ENCODE measurements around the gene KAT7. TPM values are rescaled to one million over a fixed set of nuclear protein-coding genes. Genes with fewer than 3 reads are reported as not detected.
A peak's percentile ranks its signal among the peaks of the same experiment; 100 is the strongest.

KAT7 gene
- total and polyA plus RNA-seq, 10 of the 15 experiments (the other 5 are each of a cell fraction or from before 2014, with no cell fraction given), result 6.6 to 45.8 (median 26.3) TPM

GRCh38 chr17:49787884-49788477, 500 bp upstream of the KAT7 start (continued):
- TF ChIP-seq KDM1A (IDR thresholded peaks at IDR 0.05; ENCODE audit: borderline replicate concordance), result no peak
- TF ChIP-seq CREM (IDR thresholded peaks at IDR 0.05; ENCODE audit: low read depth), result no peak
- 0 out of 2 replicates have a peak, but pooled peaks have one; percentile 31 for TF ChIP-seq ATF2 (IDR thresholded peaks at IDR 0.05; ENCODE audit: low read length)
- peak; percentile 87 for TF ChIP-seq PAX8 (IDR thresholded peaks at IDR 0.05)
- no peak for TF ChIP-seq RELA (IDR thresholded peaks at IDR 0.05; ENCODE audit: borderline replicate concordance, partially characterized antibody)
- no peak for TF ChIP-seq ZBTB11 (CRISPR knock-in tag; IDR thresholded peaks at IDR 0.05)
- TF ChIP-seq NR2C1 (IDR thresholded peaks at IDR 0.05), result no peak
- TF ChIP-seq MEF2A (IDR thresholded peaks at IDR 0.05; ENCODE audit: insufficient read depth, low read depth, low read length), result peak; percentile 72; the same call in 1 of the 2 replicates
- TF ChIP-seq POU2F2 (IDR thresholded peaks at IDR 0.05; ENCODE audit: borderline replicate concordance, low read depth, low read length), result no peak
- no peak for TF ChIP-seq RCOR1 (conservative IDR thresholded peaks at IDR 0.05; ENCODE audit: low read depth, low read length)
- no peak for TF ChIP-seq REST (IDR thresholded peaks at IDR 0.05; ENCODE audit: low read depth, low read length)
- no peak for TF ChIP-seq ZNF384 (IDR thresholded peaks at IDR 0.05; ENCODE audit: borderline replicate concordance, low read depth, low read length)
- TF ChIP-seq KAT2A (conservative IDR thresholded peaks at IDR 0.05; ENCODE audit: control insufficient read depth, low read depth, low read length), result no peak
- no peak for TF ChIP-seq IRF3 (IDR thresholded peaks at IDR 0.05)
- peak; percentile 49; the same call in 1 of the 2 replicates for TF ChIP-seq SPI1 (IDR thresholded peaks at IDR 0.05; ENCODE audit: borderline replicate concordance, insufficient read depth, low read depth, low read length)
- TF ChIP-seq EGR1 (IDR thresholded peaks at IDR 0.05; ENCODE audit: borderline replicate concordance in 1 of 2, low read depth in 2 of 2, low read length in 2 of 2), result 0 out of 3 replicates have a peak, but pooled peaks of 1 of the 2 experiments have one; percentile 53
- no peak for TF ChIP-seq TAF1 (IDR thresholded peaks at IDR 0.05; ENCODE audit: borderline replicate concordance, low read depth, low read length)
- no peak for TF ChIP-seq SREBF1 (IDR thresholded peaks at IDR 0.05; ENCODE audit: low read length)
- no peak for TF ChIP-seq STAT3 (IDR thresholded peaks at IDR 0.05; ENCODE audit: low read depth, low read length)
- no peak for TF ChIP-seq ZBED1 (IDR thresholded peaks at IDR 0.05; ENCODE audit: borderline replicate concordance)

Data from GM12878 (cell line).